ENCODE results near the gene RPF1.
"Not testable (repeated sequence)": the region's sequence is repeated elsewhere in the genome, so short reads cannot be mapped to it uniquely, and the experiment has no call there.

RPF1 gene

DNA sequence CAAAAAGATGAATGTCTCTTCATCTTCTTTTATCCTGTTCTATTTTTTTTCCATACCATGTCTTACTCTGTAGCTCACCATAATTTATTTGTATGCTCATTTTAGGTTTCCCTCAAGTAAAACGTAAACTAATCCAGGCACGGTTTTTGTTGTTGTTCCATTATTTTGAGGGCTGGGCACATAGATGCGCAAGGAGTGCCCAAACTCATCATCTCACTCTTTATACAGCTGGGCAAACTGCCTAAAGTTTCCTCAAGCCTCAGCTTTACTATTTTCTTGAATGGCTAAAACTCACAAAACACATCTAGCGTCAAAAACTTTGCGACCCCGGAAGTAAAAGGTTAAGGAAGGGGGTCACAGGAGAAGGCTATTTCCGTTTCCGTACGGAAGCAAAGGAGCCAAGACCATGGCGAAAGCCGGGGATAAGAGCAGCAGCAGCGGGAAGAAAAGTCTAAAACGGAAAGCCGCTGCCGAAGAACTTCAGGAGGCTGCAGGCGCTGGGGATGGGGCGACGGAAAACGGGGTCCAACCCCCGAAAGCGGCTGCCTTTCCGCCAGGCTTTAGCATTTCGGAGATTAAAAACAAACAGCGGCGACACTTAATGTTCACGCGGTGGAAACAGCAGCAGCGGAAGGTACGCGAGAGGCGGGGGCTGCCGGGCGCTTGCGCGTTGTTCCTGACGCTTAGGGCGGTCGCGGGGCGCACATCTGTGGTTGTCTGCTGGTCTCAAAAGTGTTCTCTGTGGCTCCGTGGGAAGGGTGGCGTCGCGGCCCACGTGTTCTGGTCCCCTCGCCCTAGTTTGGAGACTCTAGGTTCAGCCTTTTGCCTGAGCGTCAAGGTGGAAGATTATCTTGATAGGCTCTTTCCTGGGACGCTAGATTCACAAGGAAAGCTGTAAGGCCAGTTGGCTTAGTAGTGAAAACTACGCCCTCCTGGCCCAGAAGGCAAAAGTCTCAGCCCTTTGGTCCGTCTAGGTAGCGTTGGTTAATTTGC is at the start of gene RPF1:
TSS of gene RPF1 (plus strand) at position 391 of the 993 bp plus-strand sequence. CDS start at position 407, 16 bp downstream.
- DNase-seq (ENCODE audit: insufficient read length, low spot score), result peak; percentile 46
- peak; percentile 90 for FAIRE-seq

DNA sequence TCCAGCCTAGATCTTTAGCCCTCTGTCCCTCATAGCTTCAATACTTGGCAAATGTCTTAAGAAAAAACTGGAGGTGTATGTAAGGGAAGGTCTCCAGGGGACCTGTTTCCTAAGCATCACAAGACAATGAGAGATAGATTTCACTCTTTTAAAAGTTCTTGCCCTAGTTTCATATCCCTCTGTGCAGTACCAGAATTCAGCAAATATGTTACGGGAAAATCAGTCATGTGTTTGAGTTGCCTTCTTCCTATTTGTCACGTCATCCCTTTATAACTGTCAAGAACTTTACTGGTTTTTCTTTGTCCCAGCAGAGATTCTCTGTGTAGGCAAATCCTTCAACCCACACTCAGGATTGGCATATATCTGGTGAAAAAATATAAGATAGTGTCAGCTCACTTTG is 48.5 kb upstream of the RPF1 start:
- DNase-seq (ENCODE audit: insufficient read length, low spot score) (no peak), FAIRE-seq (no peak)

GRCh38 chr1:84433258-84434080 is 45.6 kb upstream of the RPF1 start:
- DNase-seq (ENCODE audit: insufficient read length, low spot score), result peak; percentile 13
- FAIRE-seq, result peak; percentile 93

DNA sequence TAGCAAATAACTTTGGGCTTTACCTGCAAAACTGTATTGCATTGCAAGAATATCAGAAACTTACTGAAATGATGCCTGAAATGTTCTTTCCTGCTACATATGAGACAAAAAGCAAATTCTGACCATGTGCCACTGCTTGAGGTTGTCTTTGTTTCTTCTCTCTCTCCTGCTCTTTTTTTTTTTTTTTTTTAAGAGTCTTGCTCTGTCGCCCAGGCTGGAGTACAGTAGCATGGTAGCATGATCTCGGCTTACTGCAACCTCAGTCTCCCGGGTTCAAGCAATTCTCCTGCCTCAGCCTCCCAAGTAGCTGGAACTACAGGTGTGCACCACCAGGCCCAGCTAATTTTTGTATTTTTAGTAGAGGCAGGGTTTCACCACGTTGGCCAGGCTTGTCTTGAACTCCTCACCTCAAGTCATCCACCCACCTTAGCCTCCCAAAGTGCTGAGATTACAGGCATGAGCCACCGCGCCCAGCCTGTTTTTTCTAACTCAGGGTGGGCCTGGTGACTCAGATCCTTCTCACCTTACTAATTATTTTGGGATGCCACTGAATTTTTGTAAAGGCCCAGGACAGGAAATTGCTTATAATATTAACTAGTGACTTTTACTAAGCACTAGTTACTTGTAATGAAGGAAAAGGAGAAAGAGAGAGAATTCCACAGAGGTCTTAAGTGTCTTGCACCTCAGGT is 44.8 kb upstream of the RPF1 start:
- DNase-seq (ENCODE audit: insufficient read length, low spot score) (no peak), FAIRE-seq (no peak)

DNA sequence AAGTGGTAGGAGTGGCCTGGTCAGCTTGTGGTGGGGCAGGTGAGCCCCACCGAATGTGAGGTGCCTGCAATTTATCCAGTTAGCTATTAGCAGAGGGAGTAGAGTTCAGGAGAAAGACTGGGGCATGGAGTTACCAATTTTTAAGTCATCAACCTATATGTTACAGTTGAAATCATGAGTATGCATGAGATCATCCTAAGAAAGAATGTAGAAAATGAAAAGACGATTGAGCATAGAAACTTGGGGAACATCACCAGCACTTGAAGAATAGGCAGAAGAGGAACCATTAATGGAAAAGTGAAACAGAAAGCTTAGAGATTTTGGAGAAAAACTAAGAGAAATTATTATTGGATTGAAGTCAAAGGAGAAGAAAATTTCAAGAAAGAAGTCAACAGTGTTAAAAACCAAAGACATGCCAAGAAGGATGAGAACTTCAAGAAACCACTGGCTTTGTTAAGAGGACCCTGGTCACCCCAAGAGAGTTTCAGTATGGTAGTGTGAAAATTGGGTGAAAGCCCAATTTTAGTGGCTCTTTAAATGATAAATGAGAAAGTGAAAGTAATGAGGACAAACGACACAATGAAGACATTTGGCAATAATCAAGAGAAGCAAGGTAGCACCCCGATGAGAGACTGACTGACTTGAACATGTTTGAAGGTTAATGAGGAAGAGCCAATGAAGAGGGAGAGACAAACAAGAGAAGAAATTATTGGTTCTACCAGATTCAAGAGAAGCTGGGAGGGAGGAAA is 44.1 kb upstream of the RPF1 start:
- FAIRE-seq, result peak; percentile 67
- no peak for DNase-seq (ENCODE audit: insufficient read length, low spot score)

GRCh38 chr1:84436876-84437655 is 42.0 kb upstream of the RPF1 start:
- peak; percentile 37 for FAIRE-seq
- DNase-seq (ENCODE audit: insufficient read length, low spot score), result no peak

DNA sequence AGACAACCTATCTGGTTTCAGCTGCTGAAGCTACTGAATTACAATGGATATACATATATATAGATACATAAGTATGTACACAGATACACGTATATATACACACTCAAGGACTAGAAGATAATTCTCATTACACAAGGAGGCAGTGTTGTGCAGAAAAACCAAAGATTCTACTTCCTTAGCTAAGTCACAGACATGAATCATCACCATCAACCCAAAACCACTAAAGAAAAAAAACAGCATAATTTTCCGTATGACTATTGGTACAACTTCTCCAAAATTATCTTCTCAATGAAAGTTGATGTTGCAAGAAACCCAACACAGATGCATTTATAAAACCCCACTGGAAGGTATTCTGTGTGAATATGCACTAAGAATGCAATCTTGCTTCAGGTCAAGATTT is 36.8 kb upstream of the RPF1 start:
- FAIRE-seq (peak; percentile 84), DNase-seq (ENCODE audit: insufficient read length, low spot score) (peak; percentile 9)

DNA sequence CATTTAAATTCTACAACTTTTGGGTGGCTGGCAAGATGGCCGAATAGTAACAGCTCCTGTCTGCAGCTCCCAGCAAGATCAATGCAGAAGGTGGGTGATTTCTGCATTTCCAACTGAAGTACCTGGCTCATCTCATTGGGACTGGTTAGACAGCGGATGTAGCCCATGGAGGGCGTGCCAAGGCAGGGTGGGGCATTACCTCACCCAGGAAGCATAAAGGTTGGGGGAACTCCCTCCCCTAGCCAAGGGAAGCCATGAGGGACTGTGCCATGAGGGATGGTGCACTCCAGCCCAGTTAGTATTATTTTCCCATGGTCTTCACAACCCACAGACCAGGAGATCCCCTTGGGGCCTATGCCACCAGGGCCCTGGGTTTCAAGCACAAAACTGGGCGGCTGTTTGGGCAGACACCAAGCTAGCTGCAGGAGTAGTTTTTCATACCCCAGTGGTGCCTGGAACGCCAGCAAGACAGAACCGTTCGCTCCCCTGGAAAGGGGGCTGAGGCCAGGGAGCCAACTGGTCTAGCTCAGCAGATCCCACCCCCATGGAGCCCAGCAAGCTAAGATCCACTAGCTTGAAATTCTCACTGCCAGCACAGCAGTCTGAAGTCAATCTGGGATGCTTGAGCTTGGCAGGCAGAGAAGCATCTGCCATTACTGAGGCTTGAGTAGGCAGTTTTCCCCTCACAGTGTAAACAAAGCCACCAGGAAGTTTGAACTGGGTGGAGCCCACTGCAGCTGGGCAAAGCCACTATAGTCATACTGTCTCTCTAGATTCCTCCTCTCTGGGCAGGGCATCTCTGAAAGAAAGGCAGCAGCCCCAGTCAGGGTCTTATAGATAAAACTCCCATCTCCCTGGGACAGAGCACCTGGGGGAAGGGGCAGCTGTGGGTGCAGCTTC is 36.1 kb upstream of the RPF1 start:
- not testable (repeated sequence) for FAIRE-seq; DNase-seq (ENCODE audit: insufficient read length, low spot score)

- DNase-seq (ENCODE audit: insufficient read length, low spot score); FAIRE-seq: not testable (repeated sequence)
Measured at GRCh38 chr1:84448704-84449103, 30.4 kb upstream of the RPF1 start.

DNA sequence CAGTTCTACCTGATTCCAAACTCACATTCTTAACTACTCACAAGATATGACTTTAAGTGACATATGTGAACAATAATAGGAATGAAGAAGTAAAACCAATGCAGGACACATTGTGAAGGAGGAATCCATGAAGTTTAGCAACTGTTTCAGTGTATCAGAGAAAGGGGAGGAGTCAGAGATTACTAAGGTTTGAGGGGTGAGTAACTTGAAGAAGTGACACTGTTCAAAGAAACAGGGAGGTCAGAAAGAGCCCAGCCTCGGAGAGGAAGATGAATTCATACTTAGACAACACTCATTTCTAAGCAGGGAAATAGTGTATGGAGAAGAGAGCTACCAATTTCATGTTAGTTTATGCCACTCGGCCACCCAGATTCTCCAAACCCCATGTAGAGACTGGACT is 28.2 kb upstream of the RPF1 start:
- DNase-seq (ENCODE audit: insufficient read length, low spot score) (no peak), FAIRE-seq (no peak)

DNA sequence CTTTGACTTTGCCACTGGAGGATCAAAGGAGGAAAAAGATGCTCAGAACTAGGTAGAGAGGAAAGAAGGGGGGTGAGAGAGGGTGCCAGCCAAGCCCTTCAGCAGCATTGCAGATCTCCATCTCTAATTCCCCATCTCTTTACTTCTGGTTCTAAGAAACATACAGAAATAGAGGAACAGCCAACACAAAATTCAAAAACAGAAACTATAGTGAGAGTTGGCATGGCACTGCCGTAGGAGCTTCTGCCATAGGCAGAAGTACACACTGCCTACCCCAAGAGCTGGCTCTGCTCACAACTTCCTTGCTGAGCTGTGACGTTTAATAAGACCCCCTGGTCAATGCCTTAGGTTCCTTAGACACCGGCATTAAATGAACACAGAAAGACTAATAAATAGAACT is 26.6 kb upstream of the RPF1 start:
- FAIRE-seq, result no peak

DNA sequence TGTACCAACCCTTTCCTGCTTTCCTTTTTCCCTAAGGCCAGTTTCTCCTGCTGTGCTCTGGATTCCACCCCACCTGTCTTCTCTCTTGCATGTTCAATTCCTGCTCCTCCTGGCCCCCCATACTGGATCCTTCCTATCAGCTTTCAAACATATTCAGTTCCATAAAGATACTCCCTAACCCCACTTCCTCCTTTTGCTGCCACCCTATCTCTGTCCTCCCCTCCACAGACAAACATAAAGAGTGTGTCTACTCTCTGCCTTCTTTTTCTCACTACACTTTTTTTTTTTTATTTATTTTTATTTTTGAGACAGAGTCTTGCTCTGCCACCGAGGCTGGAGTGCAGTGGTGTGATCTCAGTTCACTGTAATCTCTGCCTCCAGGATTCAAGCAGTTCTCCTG is 16.9 kb upstream of the RPF1 start:
- FAIRE-seq (no peak), DNase-seq (ENCODE audit: insufficient read length, low spot score) (no peak)

More for the DNA sequence above, 26.6 kb upstream of the RPF1 start:
- DNase-seq (ENCODE audit: insufficient read length, low spot score), result no peak

DNA sequence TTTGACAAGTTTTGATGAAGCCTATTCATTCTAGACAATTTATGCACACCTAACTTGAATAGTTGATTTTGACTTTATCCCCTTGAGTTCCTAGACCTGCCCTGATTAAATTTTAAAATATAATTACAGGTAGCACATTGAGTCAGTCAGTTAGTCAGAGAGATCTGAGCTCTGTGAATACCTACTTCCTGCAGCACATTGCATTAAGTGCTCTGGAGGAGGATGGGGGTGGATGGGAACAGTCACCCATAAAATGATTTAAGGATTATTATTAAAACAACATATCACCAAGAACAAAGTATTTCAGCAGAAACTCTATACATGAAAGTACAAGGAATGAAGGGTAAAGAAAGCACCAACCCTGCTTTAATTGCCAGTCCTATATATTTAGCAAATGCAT is 11.8 kb upstream of the RPF1 start:
- FAIRE-seq (no peak), DNase-seq (ENCODE audit: insufficient read length, low spot score) (no peak)

DNA sequence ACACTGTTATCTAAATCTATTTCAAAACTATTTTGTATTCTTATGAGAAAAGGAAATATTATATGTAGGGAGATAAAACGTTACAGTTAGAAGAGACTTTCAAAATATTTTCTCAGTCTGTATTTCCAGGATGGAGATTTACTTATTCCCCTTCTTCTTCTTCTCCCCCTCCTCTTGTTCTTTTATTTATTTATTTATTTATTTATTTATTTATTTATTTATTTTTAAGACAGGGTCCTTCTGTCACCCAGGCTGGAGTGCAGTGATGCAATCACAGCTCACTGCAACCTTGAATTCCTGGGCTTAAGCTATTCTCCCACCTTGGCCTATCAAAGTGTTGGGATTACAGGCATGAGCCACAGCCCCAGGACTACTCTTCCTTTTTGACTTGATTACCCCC is 2.8 kb upstream of the RPF1 start:
- DNase-seq (ENCODE audit: insufficient read length, low spot score) (no peak), FAIRE-seq (no peak)

DNA sequence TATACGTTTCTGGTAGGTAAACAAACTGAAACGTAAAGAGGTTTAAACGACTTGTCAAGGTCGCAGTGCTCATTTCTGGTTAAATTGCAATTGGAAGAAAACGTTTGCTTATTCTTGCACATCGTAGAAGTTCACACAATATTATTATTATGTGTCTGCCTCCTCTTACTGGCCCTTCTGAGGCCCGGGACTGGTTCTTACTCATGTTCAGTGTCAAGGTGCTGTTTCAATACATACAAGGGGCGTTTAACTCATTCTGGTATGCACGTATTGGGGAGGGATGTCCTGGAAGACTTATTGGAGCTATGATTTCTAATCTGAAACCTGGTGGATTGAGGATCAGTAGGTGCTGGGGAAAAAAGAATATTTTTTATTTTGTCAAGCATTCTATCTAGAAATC is 932 bp downstream of the RPF1 start:
- DNase-seq (ENCODE audit: insufficient read length, low spot score), result no peak
- FAIRE-seq, result peak; percentile 53

GRCh38 chr1:84480650-84481049 is 1.6 kb downstream of the RPF1 start:
- no peak for DNase-seq (ENCODE audit: insufficient read length, low spot score)
- FAIRE-seq, result no peak

GRCh38 chr1:84481317-84481716 is 2.3 kb downstream of the RPF1 start:
- no peak for FAIRE-seq
- DNase-seq (ENCODE audit: insufficient read length, low spot score), result no peak

- no peak for FAIRE-seq
- no peak for DNase-seq (ENCODE audit: insufficient read length, low spot score)
Measured at GRCh38 chr1:84488107-84488506, 9.0 kb downstream of the RPF1 start.

Data from GM19239 (cell line).